BLaER1 treated with 17β-estradiol and CSF1 and Interleukin-3, amounts not matched to agents 10 nM and 100 nM (cell line): Measurements from ENCODE around the gene KCNA10.

ENCODE experiments used
- H3K27ac ChIP-seq, 11 experiments: shearing (Covaris generic); formaldehyde crosslinking; 2 replicates each; pipeline ENCODE4 v1.8.1; 2022
- H3K27me3 ChIP-seq, 11 experiments: shearing (Covaris generic); formaldehyde crosslinking; 2 replicates each; pipeline ENCODE4 v1.8.1; 2022
- H3K36me3 ChIP-seq, 11 experiments: shearing (Covaris generic); formaldehyde crosslinking; 2 replicates each; pipeline ENCODE4 v1.8.1; 2022
- H3K4me1 ChIP-seq, 10 experiments: shearing (Covaris generic); formaldehyde crosslinking; 2 replicates each; pipeline ENCODE4 v1.8.1; 2022
- H3K4me2 ChIP-seq, 11 experiments: shearing (Covaris generic); formaldehyde crosslinking; 2 replicates each; pipeline ENCODE4 v1.8.1; 2022
- H3K4me3 ChIP-seq, 10 experiments: shearing (Covaris generic); formaldehyde crosslinking; 2 replicates each; pipeline ENCODE4 v1.8.1; 2022
- H3K9ac ChIP-seq, 11 experiments: shearing (Covaris generic); formaldehyde crosslinking; 2 replicates each; pipeline ENCODE4 v1.8.1; 2022
- H3K9me3 ChIP-seq, 11 experiments: shearing (Covaris generic); formaldehyde crosslinking; replicated peaks in 1 of 11; 2 replicates each; pipeline ENCODE4 v1.8.1; 2022
- H4K20me1 ChIP-seq, 11 experiments: shearing (Covaris generic); formaldehyde crosslinking; 2 replicates each; pipeline ENCODE4 v1.8.1; 2022
- Cebpa-rat ChIP-seq, 11 experiments: shearing (Covaris generic); IDR thresholded peaks; 2 replicates each; pipeline ENCODE4 v1.8.1; 2022

KCNA10 gene

DNA sequence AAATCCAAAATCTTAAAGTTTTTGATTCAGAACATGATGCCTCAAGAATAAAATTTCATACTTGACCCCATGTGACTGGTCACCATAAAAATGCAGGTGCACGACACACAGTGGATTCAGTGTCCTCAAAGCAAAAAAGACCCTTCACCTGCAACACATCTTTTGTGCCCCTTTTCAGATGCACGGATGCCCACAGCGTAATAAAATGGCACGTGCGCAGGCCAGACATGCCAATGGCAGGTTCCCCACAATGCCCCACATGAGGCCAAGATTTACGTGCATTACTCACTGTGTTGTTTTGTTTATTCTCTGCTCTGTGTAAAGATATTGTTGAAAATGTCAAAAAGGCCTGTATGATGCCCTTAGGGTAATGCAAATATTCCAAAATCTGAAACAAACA, 9.3 kb downstream of the KCNA10 start:
- peaks cover 27 to 33% (median 30%) of the 10 kb centered on the region in 10 experiments for H3K4me1 ChIP-seq
- no peak overlapping the region for H3K4me3 ChIP-seq
- no peak for TF ChIP-seq Cebpa-rat (IDR thresholded peaks at IDR 0.05)
- H3K9ac ChIP-seq, result no peak overlapping the region
- no peak overlapping the region for H3K4me2 ChIP-seq
- no peaks in the 10 kb centered on the region for H3K27me3 ChIP-seq
- peaks cover 0 to under 1% (median 0%) of the 10 kb centered on the region in 11 experiments; a peak in 2 of 22 replicates for H3K9me3 ChIP-seq
- no peaks in the 10 kb centered on the region for H3K36me3 ChIP-seq
- no peak overlapping the region for H3K27ac ChIP-seq
- no peaks in the 10 kb centered on the region; a peak in 1 of 22 replicates for H4K20me1 ChIP-seq

DNA sequence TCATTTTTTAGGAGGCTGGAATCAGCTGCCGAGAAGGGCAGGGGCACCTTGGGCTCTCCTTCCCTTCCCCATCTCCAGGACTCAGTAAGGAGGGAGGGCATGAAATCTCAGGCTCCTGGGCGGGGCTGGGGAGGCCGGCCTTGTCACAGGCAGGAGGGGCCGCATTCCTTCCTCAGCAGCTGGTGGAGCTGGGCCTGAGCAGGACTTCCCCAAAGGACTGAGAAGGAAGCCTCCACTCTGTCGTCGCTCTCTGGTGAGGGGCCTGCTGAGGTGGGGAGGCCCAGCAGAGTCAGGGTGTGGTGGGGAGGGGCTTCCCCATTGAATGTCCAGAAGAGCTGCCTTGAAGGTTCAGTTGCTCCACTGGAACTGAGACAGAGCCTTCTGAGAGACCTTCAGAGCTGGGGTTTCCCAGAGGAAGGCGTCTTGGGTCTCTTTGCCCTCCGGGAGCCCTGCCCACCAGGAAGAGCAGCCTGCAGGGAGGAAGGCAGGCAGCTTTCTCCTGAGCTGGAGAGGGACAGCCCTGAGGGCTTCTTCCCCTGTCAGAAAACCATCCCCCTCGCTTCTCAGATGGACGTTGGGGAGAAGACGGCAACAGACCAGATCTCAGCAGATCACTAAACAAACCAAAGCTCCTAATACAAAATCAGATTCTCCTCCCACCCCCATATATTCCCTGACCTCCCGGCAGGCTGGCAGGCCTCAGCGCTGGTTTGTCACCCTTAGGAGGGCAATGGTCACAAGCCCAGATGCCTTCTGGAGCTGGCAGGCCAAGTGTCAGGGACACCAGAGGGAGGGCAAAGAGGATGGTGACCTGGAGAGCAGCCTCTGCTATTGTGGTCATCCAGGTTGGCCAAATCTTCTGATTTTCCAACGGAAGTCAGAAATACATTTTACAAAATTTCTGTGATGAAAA, 10.7 kb downstream of the KCNA10 start:
- H3K4me1 ChIP-seq, result peaks cover 16 to 34% (median 17%) of the 10 kb centered on the region in 10 experiments
- peak overlapping the region in 9 of 11 experiments; percentile 42 to 71 (median 63); a peak in 16 of 22 replicates for H3K27ac ChIP-seq
- H3K9me3 ChIP-seq, result no peaks in the 10 kb centered on the region
- no peak for TF ChIP-seq Cebpa-rat (IDR thresholded peaks at IDR 0.05)
- no peaks in the 10 kb centered on the region for H3K36me3 ChIP-seq
- H3K4me3 ChIP-seq, result peak overlapping the region in 4 of 10 experiments; percentile 23 to 34 (median 25); a peak in 5 of 20 replicates
- H4K20me1 ChIP-seq, result no peaks in the 10 kb centered on the region; a peak in 1 of 22 replicates
- no peaks in the 10 kb centered on the region for H3K27me3 ChIP-seq
- peak overlapping the region; percentile 58 to 86 (median 72) for H3K4me2 ChIP-seq
- H3K9ac ChIP-seq, result peak overlapping the region in 8 of 11 experiments; percentile 31 to 65 (median 56); a peak in 10 of 22 replicates

DNA sequence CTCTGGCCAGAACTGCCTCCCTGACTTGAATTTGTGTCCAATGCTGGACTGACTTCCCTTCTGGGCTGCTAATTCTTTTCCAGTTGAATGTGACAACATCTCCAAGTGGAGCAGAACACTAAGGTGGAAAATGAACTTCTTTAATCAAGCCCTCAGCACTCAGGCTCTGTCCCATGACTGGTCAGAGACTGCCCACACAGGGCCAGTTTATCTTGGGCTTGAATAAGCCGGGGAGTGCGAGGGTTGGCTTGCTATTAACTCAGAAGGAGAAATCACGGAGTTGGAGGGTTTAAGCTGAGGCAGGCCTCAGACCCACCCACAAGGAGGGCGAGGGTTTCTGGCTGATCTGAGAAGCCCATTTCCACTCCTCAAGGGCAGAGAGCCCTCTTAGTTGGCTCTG, 12.4 kb downstream of the KCNA10 start:
- Histone ChIP-seq H3K27me3 (no peaks in the 10 kb centered on the region), H3K4me1 (peaks cover 15 to 51% (median 26%) of the 10 kb centered on the region in 10 experiments), H3K4me2 (no peak overlapping the region), H4K20me1 (no peaks in the 10 kb centered on the region; a peak in 1 of 22 replicates), H3K36me3 (no peaks in the 10 kb centered on the region), H3K9me3 (no peaks in the 10 kb centered on the region), H3K27ac (no peak overlapping the region), H3K4me3 (no peak overlapping the region), H3K9ac (no peak overlapping the region)
- TF ChIP-seq Cebpa-rat (IDR thresholded peaks at IDR 0.05), result no peak

DNA sequence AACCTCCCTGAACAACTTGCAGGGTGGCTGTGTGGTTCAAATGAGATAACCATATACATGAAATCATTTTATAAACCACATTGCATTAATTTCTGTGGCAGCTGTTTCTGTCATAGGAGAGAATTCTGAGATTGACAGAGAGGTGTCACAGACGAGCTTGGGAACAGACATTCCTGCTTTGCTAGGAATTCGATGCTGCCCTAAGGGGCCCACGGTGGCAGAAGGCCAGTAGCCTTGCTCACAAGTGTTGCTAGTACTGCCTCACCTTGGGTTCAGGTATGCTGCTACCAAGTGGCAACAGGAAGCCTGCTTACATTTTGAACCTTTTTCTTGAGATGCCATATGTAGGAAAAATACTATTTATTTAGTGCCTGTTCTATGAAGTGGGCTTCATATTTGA, 13.4 kb downstream of the KCNA10 start:
- no peak overlapping the region for H3K4me3 ChIP-seq
- no peak for TF ChIP-seq Cebpa-rat (IDR thresholded peaks at IDR 0.05)
- H3K27ac ChIP-seq, result no peak overlapping the region
- H3K4me2 ChIP-seq, result no peak overlapping the region
- no peaks in the 10 kb centered on the region for H3K9me3 ChIP-seq
- no peaks in the 10 kb centered on the region for H3K27me3 ChIP-seq
- H3K4me1 ChIP-seq, result peaks cover 15 to 53% (median 26%) of the 10 kb centered on the region in 10 experiments
- H3K36me3 ChIP-seq, result no peaks in the 10 kb centered on the region
- H4K20me1 ChIP-seq, result no peaks in the 10 kb centered on the region; a peak in 1 of 22 replicates
- no peak overlapping the region for H3K9ac ChIP-seq

DNA sequence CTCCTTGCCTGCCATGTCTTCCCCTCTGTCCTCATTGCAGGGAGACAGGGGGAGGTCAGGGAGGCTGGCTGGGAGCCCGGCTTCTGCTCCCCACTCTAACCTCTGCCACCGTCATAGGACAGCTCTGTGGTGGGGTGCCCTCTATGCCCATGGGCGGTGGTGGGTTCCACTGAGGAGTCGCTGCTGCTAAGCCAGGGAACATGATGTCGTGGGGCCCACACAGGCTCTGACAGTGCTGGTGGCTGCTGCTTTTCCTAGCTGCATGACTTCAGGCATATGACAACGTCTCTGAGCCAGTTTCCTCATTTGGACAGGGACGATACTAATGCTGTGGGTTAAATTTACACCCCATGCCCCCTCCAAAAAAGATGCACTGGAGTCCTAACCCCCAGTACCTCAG, 14.7 kb downstream of the KCNA10 start:
- no peak for TF ChIP-seq Cebpa-rat (IDR thresholded peaks at IDR 0.05)
- Histone ChIP-seq H3K4me2 (peak overlapping the region in 2 of 11 experiments; percentile 21 to 80; a peak in 3 of 22 replicates), H3K27ac (no peak overlapping the region), H3K27me3 (no peaks in the 10 kb centered on the region), H4K20me1 (no peaks in the 10 kb centered on the region; a peak in 1 of 22 replicates), H3K36me3 (no peaks in the 10 kb centered on the region), H3K9me3 (no peaks in the 10 kb centered on the region), H3K4me3 (no peak overlapping the region), H3K9ac (no peak overlapping the region), H3K4me1 (peaks cover 15 to 53% (median 26%) of the 10 kb centered on the region in 10 experiments)

DNA sequence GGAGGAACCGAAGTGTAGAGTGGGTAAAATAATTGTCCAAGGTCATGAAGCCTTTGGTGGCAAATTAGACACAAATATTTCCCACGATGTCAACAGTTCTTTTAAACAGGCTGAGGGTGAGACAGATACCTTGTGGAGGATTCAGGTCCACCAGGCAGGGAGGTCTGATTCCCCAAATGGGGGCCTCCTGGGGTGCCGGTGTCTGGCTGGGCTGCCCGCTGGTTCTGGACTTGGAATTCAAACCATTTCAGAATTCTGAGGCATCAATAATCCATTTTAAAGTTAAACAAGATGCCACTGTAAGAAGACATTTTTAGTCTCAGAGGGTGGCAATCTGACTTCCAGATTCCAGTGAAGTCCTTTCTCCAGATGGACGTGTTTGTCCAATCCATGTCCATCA, 15.5 kb downstream of the KCNA10 start:
- peaks cover 14 to 48% (median 24%) of the 10 kb centered on the region in 10 experiments for H3K4me1 ChIP-seq
- H3K9ac ChIP-seq, result no peak overlapping the region
- H3K27me3 ChIP-seq, result no peaks in the 10 kb centered on the region
- H3K4me3 ChIP-seq, result no peak overlapping the region
- no peak overlapping the region for H3K27ac ChIP-seq
- no peak for TF ChIP-seq Cebpa-rat (IDR thresholded peaks at IDR 0.05)
- H3K4me2 ChIP-seq, result peak overlapping the region in 2 of 11 experiments; percentile 75 to 80; a peak in 3 of 22 replicates
- no peaks in the 10 kb centered on the region for H3K36me3 ChIP-seq
- no peaks in the 10 kb centered on the region; a peak in 2 of 22 replicates for H4K20me1 ChIP-seq
- no peaks in the 10 kb centered on the region for H3K9me3 ChIP-seq

DNA sequence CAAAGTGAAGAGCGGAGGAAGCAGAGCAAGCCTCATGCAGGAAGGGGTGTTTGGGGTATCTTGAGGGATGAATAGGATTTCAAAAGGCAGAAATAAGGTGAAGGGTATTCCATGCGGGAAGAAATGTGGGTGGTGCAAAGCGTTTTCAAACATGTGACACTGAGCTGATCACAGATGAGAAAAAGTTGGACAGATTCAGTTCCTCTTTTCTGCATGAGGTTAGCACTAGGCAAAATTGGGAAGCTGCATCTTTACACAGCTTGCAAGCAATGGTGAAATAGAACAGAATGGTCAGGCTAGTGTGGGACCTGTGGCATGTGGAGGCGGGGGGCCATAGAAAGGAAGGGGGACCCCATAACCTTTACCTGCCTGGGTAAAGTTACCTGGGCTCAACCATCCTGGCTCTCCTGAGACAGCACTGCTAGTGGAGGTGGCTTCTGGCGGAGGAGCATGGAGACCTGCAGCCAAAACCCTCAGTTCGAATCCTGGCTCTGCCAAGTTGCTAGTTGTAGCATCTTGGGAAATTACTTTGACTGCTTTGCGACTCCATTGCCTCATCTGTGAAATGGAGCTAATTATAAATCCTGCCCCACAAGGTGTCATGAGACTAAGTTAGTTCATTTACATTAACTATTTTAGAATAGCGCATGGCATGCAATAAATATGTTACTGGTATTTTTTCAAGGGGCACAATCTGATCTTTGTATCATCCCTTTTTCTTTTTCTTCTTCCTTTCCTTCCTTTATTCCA, 16.4 kb downstream of the KCNA10 start:
- no peak overlapping the region; a peak in 1 of 22 replicates for H3K27ac ChIP-seq
- H3K4me2 ChIP-seq, result peak overlapping the region in 5 of 11 experiments; percentile 50 to 80 (median 65); a peak in 11 of 22 replicates
- no peak for TF ChIP-seq Cebpa-rat (IDR thresholded peaks at IDR 0.05)
- peaks cover 5 to 39% (median 15%) of the 10 kb centered on the region in 10 experiments for H3K4me1 ChIP-seq
- no peaks in the 10 kb centered on the region for H3K27me3 ChIP-seq
- no peaks in the 10 kb centered on the region; a peak in 1 of 22 replicates for H4K20me1 ChIP-seq
- H3K4me3 ChIP-seq, result no peak overlapping the region
- H3K9me3 ChIP-seq, result no peaks in the 10 kb centered on the region
- H3K36me3 ChIP-seq, result no peaks in the 10 kb centered on the region
- H3K9ac ChIP-seq, result no peak overlapping the region

DNA sequence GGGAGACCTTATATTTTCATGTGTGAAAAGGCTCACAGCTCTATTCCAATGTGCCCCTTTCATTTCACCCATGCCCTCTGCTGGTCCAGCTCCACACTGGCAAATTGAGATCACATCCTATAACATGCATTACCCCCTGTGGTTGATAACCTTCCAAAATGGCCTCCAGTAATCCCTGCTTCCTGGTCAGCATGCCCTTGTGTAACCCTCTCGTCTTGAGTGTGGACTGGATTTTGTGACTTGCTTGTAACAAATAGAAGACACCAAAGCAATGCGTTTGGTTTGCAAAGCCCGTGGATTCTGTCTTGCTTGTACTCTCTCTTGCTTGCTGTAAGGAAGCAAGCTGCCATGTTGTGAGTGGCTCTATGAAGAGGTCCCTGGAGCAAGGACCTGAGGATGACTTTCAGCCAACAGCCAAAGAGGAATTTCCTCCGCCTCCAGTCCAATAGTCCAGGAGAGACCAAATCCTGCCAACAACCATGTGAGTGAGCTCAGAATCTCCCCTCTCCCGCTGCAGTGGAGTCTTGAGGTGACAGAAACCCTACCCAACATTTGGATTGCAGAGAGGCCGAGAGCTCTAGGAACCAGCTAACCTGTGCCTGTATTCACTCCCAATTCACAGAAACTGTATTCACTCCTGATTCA, 17.4 kb downstream of the KCNA10 start:
- Histone ChIP-seq H3K4me1 (peaks cover 0 to 34% (median 10%) of the 10 kb centered on the region in 10 experiments; a peak in 16 of 20 replicates), H3K27me3 (no peaks in the 10 kb centered on the region), H3K4me2 (peak overlapping the region in 3 of 11 experiments; percentile 65 to 80 (median 75); a peak in 6 of 22 replicates), H3K27ac (no peak overlapping the region), H3K9ac (no peak overlapping the region), H4K20me1 (no peaks in the 10 kb centered on the region; a peak in 1 of 22 replicates), H3K4me3 (no peak overlapping the region), H3K9me3 (no peaks in the 10 kb centered on the region), H3K36me3 (no peaks in the 10 kb centered on the region)
- no peak for TF ChIP-seq Cebpa-rat (IDR thresholded peaks at IDR 0.05)
